ENCODE results near the gene SGCD.

SGCD gene

DNA sequence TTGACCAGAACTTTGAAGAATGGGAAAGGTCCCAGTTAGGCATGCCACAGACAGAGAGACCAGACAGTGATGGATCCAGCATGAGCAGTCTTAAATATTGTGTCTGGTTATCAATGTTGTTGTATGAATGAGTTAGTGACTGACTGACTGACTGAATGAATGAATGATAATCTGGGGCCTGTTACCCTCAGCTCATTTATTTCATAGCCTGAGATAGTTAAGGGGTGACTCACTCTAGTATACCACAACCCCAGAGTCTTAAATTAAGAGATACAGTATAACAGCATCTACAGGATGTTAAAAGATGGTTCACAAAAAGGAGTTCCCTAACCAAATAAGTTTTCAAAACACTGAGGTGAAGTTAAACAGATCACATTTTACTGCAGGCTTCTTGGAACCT, 133.5 kb downstream of the SGCD start:
- TF ChIP-seq, protein P1, sequence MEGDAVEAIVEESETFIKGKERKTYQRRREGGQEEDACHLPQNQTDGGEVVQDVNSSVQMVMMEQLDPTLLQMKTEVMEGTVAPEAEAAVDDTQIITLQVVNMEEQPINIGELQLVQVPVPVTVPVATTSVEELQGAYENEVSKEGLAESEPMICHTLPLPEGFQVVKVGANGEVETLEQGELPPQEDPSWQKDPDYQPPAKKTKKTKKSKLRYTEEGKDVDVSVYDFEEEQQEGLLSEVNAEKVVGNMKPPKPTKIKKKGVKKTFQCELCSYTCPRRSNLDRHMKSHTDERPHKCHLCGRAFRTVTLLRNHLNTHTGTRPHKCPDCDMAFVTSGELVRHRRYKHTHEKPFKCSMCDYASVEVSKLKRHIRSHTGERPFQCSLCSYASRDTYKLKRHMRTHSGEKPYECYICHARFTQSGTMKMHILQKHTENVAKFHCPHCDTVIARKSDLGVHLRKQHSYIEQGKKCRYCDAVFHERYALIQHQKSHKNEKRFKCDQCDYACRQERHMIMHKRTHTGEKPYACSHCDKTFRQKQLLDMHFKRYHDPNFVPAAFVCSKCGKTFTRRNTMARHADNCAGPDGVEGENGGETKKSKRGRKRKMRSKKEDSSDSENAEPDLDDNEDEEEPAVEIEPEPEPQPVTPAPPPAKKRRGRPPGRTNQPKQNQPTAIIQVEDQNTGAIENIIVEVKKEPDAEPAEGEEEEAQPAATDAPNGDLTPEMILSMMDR (IDR thresholded peaks at IDR 0.05; ENCODE audit: control insufficient read depth, insufficient read depth, low read depth, low read length, missing control alignments): no peak
- no peak overlapping the region for H3K4me3 ChIP-seq (ENCODE audit: control insufficient read depth, low read depth, low read length)
- peak; percentile 13 for DNase-seq (ENCODE audit: low read depth)

DNA sequence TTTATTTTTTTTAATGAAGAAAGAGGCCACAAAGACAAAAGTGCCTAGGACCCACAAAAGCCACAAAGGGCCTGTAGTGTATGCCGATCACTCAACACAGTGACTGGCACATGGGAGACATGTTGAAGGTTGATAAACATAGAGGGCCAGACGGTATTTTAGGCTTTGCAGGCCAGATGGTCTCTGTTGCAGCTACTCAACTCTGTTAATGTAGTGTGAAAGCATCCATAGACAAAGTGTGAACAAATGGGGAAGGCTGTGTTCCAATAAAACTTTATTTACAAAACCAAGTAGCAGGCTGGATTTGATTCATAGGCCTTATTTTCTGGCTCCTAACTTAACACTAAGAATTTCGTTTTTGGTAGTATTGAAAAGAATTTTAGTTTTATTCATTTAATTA, 139.9 kb downstream of the SGCD start:
- TF ChIP-seq, protein P1 (IDR thresholded peaks at IDR 0.05; ENCODE audit: control insufficient read depth, insufficient read depth, low read depth, low read length, missing control alignments): no peak
- H3K4me3 ChIP-seq (ENCODE audit: control insufficient read depth, low read depth, low read length): no peak overlapping the region
- DNase-seq (ENCODE audit: low read depth): no peak

DNA sequence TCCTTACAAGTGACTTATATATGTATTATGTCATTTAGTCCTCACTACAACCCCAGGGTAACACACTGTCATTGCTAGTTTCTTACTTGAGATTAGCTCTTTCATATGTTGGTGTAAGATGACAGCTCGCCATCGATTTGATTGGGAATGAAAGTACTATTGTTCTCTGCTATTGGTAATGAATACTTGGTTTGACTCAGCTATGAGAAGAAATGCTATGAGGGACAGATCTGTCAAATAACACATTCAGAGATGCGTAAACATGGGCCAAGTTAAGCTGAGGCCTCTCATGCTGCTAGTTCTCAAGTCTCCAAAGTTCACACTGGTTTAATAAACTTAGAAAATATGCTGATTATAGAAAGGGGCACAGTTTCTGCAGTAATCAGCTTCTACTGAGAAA, 142.7 kb downstream of the SGCD start:
- TF ChIP-seq, protein P1 (IDR thresholded peaks at IDR 0.05; ENCODE audit: control insufficient read depth, insufficient read depth, low read depth, low read length, missing control alignments): no peak

DNA sequence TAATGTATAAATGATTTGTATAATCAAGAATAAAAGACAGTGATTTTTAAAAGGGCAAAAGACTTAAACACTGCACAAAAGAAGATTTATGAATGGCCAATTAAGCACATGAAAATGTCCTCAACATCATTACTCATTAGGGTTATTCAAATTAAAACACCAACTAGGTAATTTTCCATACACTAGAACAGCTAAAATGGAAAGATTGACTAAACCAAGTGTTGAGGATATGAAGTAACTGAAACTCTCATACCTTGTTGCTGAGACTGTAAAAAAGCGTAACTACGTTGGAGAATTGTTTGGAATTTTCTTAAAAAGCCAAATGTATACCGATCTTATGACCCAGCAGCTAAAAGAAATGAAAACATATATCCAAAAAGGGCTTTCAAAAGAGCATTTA, 144.9 kb downstream of the SGCD start:
- no peak overlapping the region for H3K4me3 ChIP-seq (ENCODE audit: control insufficient read depth, low read depth, low read length)
- DNase-seq (ENCODE audit: low read depth): no peak
- TF ChIP-seq, protein P1 (IDR thresholded peaks at IDR 0.05; ENCODE audit: control insufficient read depth, insufficient read depth, low read depth, low read length, missing control alignments): no peak

More for the DNA sequence above, 142.7 kb downstream of the SGCD start:
- no peak overlapping the region for H3K4me3 ChIP-seq (ENCODE audit: control insufficient read depth, low read depth, low read length)
- DNase-seq (ENCODE audit: low read depth): no peak

DNA sequence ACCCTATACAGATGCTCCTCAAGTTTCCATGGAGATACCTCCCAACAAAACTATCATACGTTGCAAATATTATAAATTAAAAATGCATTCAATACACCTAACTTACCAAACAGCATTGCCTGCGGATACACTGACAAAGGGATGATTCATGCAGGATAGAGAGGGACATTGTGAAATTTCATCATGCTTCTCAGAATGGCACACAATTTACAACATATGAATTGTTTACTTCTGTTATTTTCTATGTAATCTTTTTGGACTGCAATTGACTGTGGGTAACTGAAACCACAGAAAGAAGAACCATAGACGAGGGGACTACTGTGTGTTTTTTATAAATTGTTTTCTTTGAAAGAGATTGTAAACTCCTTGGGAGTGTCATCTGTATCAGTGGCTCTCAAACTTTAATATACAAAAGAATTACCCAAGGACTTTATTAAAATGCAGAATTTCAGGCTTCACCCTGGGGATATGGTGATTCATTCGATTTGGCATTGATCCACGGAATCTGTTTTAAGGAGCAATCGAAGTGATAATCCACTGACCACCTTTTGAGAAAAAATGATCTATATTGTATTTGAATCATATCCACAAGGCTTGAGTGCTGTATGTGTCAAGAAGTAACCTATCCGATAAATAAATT, 146.4 kb downstream of the SGCD start:
- TF ChIP-seq, protein P1 (IDR thresholded peaks at IDR 0.05; ENCODE audit: control insufficient read depth, insufficient read depth, low read depth, low read length, missing control alignments): no peak
- peak; percentile 29 for DNase-seq (ENCODE audit: low read depth)
- H3K4me3 ChIP-seq (ENCODE audit: control insufficient read depth, low read depth, low read length): no peak overlapping the region

DNA sequence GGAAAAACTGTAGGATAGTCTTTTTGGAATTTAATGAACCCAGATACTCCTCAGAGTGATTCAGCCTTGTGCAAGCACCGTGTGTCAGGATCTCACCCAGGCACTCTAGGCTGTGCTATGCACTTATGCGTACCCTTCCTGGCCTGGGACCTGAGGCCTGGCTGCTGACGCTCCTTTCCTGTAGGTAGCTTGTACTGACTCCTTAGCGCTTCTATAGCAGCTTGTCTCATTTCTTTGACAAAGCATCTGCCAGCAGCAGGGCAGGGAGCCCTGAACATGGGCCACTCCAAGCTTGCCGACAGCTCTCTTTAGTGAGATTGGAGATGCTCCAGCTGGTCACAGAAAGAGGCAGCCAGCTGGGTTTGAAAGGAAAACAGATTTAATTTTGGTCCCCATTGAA, 147.3 kb downstream of the SGCD start:
- DNase-seq (ENCODE audit: low read depth): no peak
- H3K4me3 ChIP-seq (ENCODE audit: control insufficient read depth, low read depth, low read length): no peak overlapping the region
- TF ChIP-seq, protein P1 (IDR thresholded peaks at IDR 0.05; ENCODE audit: control insufficient read depth, insufficient read depth, low read depth, low read length, missing control alignments): no peak
